ENCODE results near the gene STPG3. TPM values are rescaled to one million over a fixed set of nuclear protein-coding genes. Genes with fewer than 3 reads are reported as not detected.

STPG3 gene
- total and polyA plus RNA-seq, 2 of the 13 experiments (the other 11 are each of a cell fraction or from before 2014, with no cell fraction given), result not detected

DNA sequence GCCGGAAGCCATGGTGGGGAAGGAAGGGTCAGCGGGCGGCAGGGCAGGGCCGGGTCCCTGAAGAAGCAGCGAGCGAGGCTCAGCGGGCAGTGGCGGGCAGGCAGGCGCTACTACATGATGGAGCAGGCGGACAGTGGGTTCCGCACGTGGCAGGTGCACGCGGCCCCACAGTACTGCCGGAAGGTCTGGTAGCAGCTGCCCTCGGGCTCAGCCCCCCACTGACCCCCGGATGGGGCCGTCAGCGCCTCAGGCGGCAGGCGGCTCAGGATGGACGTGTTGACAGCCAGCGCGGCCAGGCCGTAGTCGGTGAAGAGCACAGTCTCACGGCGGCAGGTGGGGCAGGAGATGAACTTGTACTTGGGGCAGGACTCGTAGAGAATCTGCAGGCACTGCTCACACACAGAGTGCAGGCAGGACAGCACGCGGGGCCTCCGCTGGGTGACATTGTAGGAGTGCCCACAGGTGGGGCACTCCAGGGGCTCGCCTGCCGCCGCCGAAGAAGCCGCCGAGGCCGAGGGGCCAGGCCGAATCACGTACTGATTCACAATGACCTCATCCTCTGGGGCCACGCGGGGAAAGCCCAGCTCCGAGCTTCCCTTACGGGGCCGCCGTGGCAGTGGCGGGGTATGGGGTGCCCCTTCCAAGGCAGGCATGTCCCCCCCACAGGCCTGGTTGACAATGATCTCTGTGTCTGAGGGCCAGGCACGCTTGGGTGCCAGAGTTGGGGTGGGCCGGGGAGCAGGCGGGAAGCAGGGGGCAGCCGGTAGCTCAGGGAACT is 30.6 kb upstream of the STPG3 start (continued):
- TF ChIP-seq PCBP1 (IDR thresholded peaks at IDR 0.05; ENCODE audit: borderline replicate concordance, low read depth, low read length) (0 out of 2 replicates have a peak, but pooled peaks have one; percentile 24), AGO2 (optimal IDR thresholded peaks at IDR 0.05; ENCODE audit: low read depth, low read length) (peak; percentile 54), ZNF468 (CRISPR knock-in tag; IDR thresholded peaks at IDR 0.05) (no peak), MTA1 (CRISPR knock-in tag; IDR thresholded peaks at IDR 0.05; ENCODE audit: borderline replicate concordance) (0 out of 2 replicates have a peak, but pooled peaks have one; percentile 23), RXRA (CRISPR knock-in tag; IDR thresholded peaks at IDR 0.05) (0 out of 2 replicates have a peak, but pooled peaks have one; percentile 23), ZMYM2 (CRISPR knock-in tag; IDR thresholded peaks at IDR 0.05) (no peak)
- TF ChIP-seq, protein P1, sequence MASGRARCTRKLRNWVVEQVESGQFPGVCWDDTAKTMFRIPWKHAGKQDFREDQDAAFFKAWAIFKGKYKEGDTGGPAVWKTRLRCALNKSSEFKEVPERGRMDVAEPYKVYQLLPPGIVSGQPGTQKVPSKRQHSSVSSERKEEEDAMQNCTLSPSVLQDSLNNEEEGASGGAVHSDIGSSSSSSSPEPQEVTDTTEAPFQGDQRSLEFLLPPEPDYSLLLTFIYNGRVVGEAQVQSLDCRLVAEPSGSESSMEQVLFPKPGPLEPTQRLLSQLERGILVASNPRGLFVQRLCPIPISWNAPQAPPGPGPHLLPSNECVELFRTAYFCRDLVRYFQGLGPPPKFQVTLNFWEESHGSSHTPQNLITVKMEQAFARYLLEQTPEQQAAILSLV (CRISPR knock-in tag; IDR thresholded peaks at IDR 0.05; ENCODE audit: borderline replicate concordance), result no peak
- TF ChIP-seq, protein P2, sequence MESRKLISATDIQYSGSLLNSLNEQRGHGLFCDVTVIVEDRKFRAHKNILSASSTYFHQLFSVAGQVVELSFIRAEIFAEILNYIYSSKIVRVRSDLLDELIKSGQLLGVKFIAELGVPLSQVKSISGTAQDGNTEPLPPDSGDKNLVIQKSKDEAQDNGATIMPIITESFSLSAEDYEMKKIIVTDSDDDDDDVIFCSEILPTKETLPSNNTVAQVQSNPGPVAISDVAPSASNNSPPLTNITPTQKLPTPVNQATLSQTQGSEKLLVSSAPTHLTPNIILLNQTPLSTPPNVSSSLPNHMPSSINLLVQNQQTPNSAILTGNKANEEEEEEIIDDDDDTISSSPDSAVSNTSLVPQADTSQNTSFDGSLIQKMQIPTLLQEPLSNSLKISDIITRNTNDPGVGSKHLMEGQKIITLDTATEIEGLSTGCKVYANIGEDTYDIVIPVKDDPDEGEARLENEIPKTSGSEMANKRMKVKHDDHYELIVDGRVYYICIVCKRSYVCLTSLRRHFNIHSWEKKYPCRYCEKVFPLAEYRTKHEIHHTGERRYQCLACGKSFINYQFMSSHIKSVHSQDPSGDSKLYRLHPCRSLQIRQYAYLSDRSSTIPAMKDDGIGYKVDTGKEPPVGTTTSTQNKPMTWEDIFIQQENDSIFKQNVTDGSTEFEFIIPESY (CRISPR knock-in tag; IDR thresholded peaks at IDR 0.05), result peak; percentile 53

DNA sequence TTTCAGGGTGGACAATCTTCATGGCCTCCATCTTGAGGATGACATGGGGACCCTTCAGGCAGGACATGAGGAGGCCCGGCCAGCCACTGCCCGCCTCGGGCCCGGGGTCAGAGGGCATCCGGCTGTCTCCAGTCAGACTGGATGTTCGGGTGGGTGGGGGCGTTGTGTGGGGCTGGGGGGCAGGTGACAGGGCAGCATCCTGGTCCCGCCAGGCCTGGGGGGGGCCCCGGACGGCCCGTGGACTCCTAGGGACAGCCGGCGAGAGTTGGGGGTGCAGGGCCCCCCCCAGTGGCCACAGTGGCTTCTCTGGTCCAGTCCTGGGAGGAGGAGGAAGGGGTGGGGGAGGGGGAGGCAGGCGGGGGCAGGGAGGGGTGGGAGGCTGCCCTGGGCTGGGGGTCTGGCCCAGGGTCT is 30.0 kb upstream of the STPG3 start:
- no peak for FAIRE-seq
- in situ Hi-C loops (cut with HindIII; ENCODE audit: extremely low pct_ligation_motif_present, low pct_unique_long_range_greater_than_20kb), result no loop called here
- TF ChIP-seq, protein P3, sequence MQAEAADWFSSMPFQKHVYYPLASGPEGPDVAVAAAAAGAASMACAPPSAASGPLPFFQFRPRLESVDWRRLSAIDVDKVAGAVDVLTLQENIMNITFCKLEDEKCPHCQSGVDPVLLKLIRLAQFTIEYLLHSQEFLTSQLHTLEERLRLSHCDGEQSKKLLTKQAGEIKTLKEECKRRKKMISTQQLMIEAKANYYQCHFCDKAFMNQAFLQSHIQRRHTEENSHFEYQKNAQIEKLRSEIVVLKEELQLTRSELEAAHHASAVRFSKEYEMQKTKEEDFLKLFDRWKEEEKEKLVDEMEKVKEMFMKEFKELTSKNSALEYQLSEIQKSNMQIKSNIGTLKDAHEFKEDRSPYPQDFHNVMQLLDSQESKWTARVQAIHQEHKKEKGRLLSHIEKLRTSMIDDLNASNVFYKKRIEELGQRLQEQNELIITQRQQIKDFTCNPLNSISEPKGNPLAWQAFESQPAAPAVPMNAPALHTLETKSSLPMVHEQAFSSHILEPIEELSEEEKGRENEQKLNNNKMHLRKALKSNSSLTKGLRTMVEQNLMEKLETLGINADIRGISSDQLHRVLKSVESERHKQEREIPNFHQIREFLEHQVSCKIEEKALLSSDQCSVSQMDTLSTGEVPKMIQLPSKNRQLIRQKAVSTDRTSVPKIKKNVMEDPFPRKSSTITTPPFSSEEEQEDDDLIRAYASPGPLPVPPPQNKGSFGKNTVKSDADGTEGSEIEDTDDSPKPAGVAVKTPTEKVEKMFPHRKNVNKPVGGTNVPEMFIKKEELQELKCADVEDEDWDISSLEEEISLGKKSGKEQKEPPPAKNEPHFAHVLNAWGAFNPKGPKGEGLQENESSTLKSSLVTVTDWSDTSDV (CRISPR knock-in tag; IDR thresholded peaks at IDR 0.05), result no peak
- TF ChIP-seq, protein P4, sequence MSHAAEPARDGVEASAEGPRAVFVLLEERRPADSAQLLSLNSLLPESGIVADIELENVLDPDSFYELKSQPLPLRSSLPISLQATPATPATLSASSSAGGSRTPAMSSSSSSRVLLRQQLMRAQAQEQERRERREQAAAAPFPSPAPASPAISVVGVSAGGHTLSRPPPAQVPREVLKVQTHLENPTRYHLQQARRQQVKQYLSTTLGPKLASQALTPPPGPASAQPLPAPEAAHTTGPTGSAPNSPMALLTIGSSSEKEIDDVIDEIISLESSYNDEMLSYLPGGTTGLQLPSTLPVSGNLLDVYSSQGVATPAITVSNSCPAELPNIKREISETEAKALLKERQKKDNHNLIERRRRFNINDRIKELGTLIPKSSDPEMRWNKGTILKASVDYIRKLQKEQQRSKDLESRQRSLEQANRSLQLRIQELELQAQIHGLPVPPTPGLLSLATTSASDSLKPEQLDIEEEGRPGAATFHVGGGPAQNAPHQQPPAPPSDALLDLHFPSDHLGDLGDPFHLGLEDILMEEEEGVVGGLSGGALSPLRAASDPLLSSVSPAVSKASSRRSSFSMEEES (CRISPR knock-in tag; IDR thresholded peaks at IDR 0.05), result no peak
- TF ChIP-seq RFX1 (IDR thresholded peaks at IDR 0.05) (no peak), GZF1 (CRISPR knock-in tag; IDR thresholded peaks at IDR 0.05) (no peak), TBX2 (CRISPR knock-in tag; IDR thresholded peaks at IDR 0.05; ENCODE audit: borderline replicate concordance) (no peak)

More for the DNA sequence above, 30.0 kb upstream of the STPG3 start:
- no peak for DNase-seq (ENCODE audit: low spot score)
- no peak for ATAC-seq
- intact Hi-C loops (cut with micrococcal nuclease; ENCODE audit: unreplicated experiment), result no loop called here
- no peak overlapping the region for H2AFZ ChIP-seq (ENCODE audit: low read length)
- no peaks in the 10 kb centered on the region for H3K9me3 ChIP-seq (ENCODE audit: low read length)
- peak overlapping the region; percentile 65 for H3K27ac ChIP-seq (ENCODE audit: extremely low read length, insufficient read depth, low read length)
- H3K27me3 ChIP-seq (ENCODE audit: control insufficient read depth in 1 of 2, insufficient read depth in 2 of 2, low read length in 2 of 2), result no peaks in the 10 kb centered on the region; a peak in 1 of 5 replicates
- H3K4me3 ChIP-seq (replicated peaks in 1 of 3; ENCODE audit: insufficient read depth in 1 of 3, low read depth in 2 of 3, low read length in 3 of 3), result peak overlapping the region in 2 of 3 experiments; percentile 55 to 64; a peak in 3 of 6 replicates
- POLR2A ChIA-PET, result interaction anchor here (0.6 to 13.4 kb wide), 8 partner anchors 13 to 134 kb away, joined by 3 to 225 read pairs (median 24); partner anchors contain the start of genes MAN1B1, NDOR1, TMEM203 and TPRN
- no peaks in the 10 kb centered on the region for H3K36me3 ChIP-seq (replicated peaks in 1 of 2; ENCODE audit: control insufficient read depth in 1 of 2, insufficient read depth in 2 of 2, low read length in 2 of 2)
- peak overlapping the region; percentile 57; the same call in 1 of the 2 replicates for H3K9ac ChIP-seq (ENCODE audit: insufficient read depth, low read depth, low read length)
- CTCF ChIA-PET (ENCODE audit: low intra/inter-chr PET ratio, low total read pairs), result no interaction called here
- H3K4me1 ChIP-seq (ENCODE audit: insufficient read depth, low read length), result peaks cover 58% of the 10 kb centered on the region
- H3K4me2 ChIP-seq (ENCODE audit: low read depth, low read length), result peak overlapping the region; percentile 56
- H3K79me2 ChIP-seq (ENCODE audit: insufficient read depth, low read length), result peaks cover 3% of the 10 kb centered on the region
- no CpG with 5 or more reads among the region's 14 CpGs for WGBS (ENCODE audit: low lambda C conversion rate)
- BruUV-seq (replicated peaks), result no TSS peak
- H4K20me1 ChIP-seq (ENCODE audit: insufficient read depth, low read length), result peaks cover 4% of the 10 kb centered on the region; the same call in 1 of the 2 replicates

Measured in HepG2 (cell line).